ENCODE measurements around the gene EMILIN2. TPM values are rescaled to one million over a fixed set of nuclear protein-coding genes. Genes with fewer than 3 reads are reported as not detected.

Gene EMILIN2
- total and polyA plus RNA-seq, 9 of the 15 experiments (the other 6 are each of a cell fraction or from before 2014, with no cell fraction given): 0.01 to 0.40 (median 0.19) TPM

- peaks cover 9 to 23% of the 10 kb centered on the region in 2 experiments; a peak in 3 of 5 replicates for H3K27me3 ChIP-seq (ENCODE audit: control insufficient read depth in 2 of 2, insufficient read depth in 2 of 2, low read length in 2 of 2)
- H3K9me1 ChIP-seq (ENCODE audit: control insufficient read depth, insufficient read depth, low read length): no peaks in the 10 kb centered on the region
- 2% methylated on average over 11 of the region's 11 CpGs for WGBS (ENCODE audit: insufficient coverage, low coverage, missing lambda C conversion rate)
- peak overlapping the region in 1 of 2 experiments; percentile 68; a peak in 2 of 4 replicates for H3K9ac ChIP-seq (ENCODE audit: insufficient read depth in 1 of 2, low read depth in 2 of 2, low read length in 2 of 2)
- peaks cover 26 to 42% of the 10 kb centered on the region in 2 experiments; a peak in 4 of 5 replicates for H3K4me1 ChIP-seq (replicated peaks in 1 of 2; ENCODE audit: control insufficient read depth in 2 of 2, insufficient read depth in 2 of 2, low read length in 2 of 2)
- H3K36me3 ChIP-seq (ENCODE audit: control insufficient read depth, insufficient read depth, low read length): no peaks in the 10 kb centered on the region
- CTCF ChIA-PET (ENCODE audit: low intra/inter-chr PET ratio): interaction anchor here (0.5 kb wide), 1 partner anchor 236 kb away, joined by 3 read pairs; no protein-coding TSS in a partner anchor
- no peak overlapping the region for H3K4me3 ChIP-seq
- in situ Hi-C loops (cut with MboI) (no loop called here), intact Hi-C loops (cut with micrococcal nuclease) (loop anchor here (1.0 kb wide), 1 partner anchor 40 kb away; no protein-coding TSS in a partner anchor)
- H3K79me2 ChIP-seq (ENCODE audit: control insufficient read depth, insufficient read depth, low read length): no peaks in the 10 kb centered on the region
- no peak overlapping the region for H3K27ac ChIP-seq (ENCODE audit: extremely low read depth, low read depth, low read length)
- no TSS peak for BruUV-seq (replicated peaks)
- peak; percentile 74 for ATAC-seq
- peaks cover 8% of the 10 kb centered on the region; the same call in 1 of the 2 replicates for H4K20me1 ChIP-seq (replicated peaks; ENCODE audit: control insufficient read depth, insufficient read depth, low read length)
- H3K4me2 ChIP-seq (ENCODE audit: insufficient read depth, low read length): peak overlapping the region; percentile 51
- no peaks in the 10 kb centered on the region for H3K9me3 ChIP-seq (replicated peaks; ENCODE audit: control insufficient read depth, insufficient read depth, low read depth, low read length)
- FAIRE-seq: peak; percentile 75
- H2AFZ ChIP-seq (ENCODE audit: low read depth, low read length): no peak overlapping the region
- POLR2A ChIA-PET: interaction anchor here (0.6 to 1.6 kb wide), 11 partner anchors 9 to 1098 kb away, joined by 3 to 4 read pairs (median 3); partner anchors contain the start of gene MYL12A
- peak; percentile 71 to 85 (median 78) for DNase-seq (ENCODE audit: extremely low read depth in 1 of 4, low spot score in 3 of 4)
- TF ChIP-seq CUX1 (CRISPR knock-in tag; IDR thresholded peaks at IDR 0.05): no peak
- TF ChIP-seq, protein P1, sequence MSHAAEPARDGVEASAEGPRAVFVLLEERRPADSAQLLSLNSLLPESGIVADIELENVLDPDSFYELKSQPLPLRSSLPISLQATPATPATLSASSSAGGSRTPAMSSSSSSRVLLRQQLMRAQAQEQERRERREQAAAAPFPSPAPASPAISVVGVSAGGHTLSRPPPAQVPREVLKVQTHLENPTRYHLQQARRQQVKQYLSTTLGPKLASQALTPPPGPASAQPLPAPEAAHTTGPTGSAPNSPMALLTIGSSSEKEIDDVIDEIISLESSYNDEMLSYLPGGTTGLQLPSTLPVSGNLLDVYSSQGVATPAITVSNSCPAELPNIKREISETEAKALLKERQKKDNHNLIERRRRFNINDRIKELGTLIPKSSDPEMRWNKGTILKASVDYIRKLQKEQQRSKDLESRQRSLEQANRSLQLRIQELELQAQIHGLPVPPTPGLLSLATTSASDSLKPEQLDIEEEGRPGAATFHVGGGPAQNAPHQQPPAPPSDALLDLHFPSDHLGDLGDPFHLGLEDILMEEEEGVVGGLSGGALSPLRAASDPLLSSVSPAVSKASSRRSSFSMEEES (CRISPR knock-in tag; IDR thresholded peaks at IDR 0.05): peak; percentile 81
- peak; percentile 57 for TF ChIP-seq SMAD1 (IDR thresholded peaks at IDR 0.05; ENCODE audit: low read depth, low read length, partially characterized antibody)
- peak; percentile 83 for TF ChIP-seq NFIC (IDR thresholded peaks at IDR 0.05)
- TF ChIP-seq, protein P2, sequence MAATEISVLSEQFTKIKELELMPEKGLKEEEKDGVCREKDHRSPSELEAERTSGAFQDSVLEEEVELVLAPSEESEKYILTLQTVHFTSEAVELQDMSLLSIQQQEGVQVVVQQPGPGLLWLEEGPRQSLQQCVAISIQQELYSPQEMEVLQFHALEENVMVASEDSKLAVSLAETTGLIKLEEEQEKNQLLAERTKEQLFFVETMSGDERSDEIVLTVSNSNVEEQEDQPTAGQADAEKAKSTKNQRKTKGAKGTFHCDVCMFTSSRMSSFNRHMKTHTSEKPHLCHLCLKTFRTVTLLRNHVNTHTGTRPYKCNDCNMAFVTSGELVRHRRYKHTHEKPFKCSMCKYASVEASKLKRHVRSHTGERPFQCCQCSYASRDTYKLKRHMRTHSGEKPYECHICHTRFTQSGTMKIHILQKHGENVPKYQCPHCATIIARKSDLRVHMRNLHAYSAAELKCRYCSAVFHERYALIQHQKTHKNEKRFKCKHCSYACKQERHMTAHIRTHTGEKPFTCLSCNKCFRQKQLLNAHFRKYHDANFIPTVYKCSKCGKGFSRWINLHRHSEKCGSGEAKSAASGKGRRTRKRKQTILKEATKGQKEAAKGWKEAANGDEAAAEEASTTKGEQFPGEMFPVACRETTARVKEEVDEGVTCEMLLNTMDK (IDR thresholded peaks at IDR 0.05; ENCODE audit: borderline replicate concordance, insufficient read depth, low read depth, low read length, poor library complexity, severe bottlenecking): no peak
- peak; percentile 93 for TF ChIP-seq HES1 (IDR thresholded peaks at IDR 0.05; ENCODE audit: low read depth)
- 0 out of 2 replicates have a peak, but pooled peaks have one; percentile 60 for TF ChIP-seq HMG20B (CRISPR knock-in tag; IDR thresholded peaks at IDR 0.05)
- peak; percentile 92 for TF ChIP-seq RNF2 (IDR thresholded peaks at IDR 0.05)
Measured at GRCh38 chr18:2894131-2894840, 47.5 kb downstream of the EMILIN2 start.
